ENCODE measurements around the gene TMEM132C. TPM values are rescaled to one million over a fixed set of nuclear protein-coding genes. Genes with fewer than 3 reads are reported as not detected.

TMEM132C gene
- total and polyA plus RNA-seq, 2 of the 8 experiments (the other 6 are each of a cell fraction or from before 2014, with no cell fraction given) = 0.23 to 0.76 TPM

- Histone ChIP-seq H3K4ac (replicated peaks; ENCODE audit: insufficient read length, low read depth, low read length) (no peak overlapping the region), H2BK12ac (ENCODE audit: low read depth, low read length) (peak overlapping the region; percentile 95; the same call in 1 of the 2 replicates), H3K9me3 (ENCODE audit: insufficient read depth in 2 of 2, low read depth in 1 of 2, low read length in 1 of 2) (peaks cover 8 to 19% of the 10 kb centered on the region in 2 experiments; a peak in 3 of 4 replicates), H3K4me1 (replicated peaks in 1 of 4; ENCODE audit: control insufficient read depth in 3 of 4, insufficient read depth in 4 of 4, low read length in 3 of 4) (peaks cover 0 to 9% (median 3%) of the 10 kb centered on the region in 4 experiments; a peak in 5 of 7 replicates), H4K91ac (replicated peaks; ENCODE audit: insufficient read length, low read length) (no peak overlapping the region), H3K4me3 (ENCODE audit: extremely low read depth in 1 of 4, insufficient read depth in 2 of 4, low read depth in 3 of 4, low read length in 4 of 4) (no peak overlapping the region), H4K5ac (ENCODE audit: insufficient read length, low read depth, low read length) (no peak overlapping the region), H3K79me2 (ENCODE audit: control insufficient read depth in 1 of 2, insufficient read depth in 2 of 2, low read length in 2 of 2) (no peaks in the 10 kb centered on the region), H3K27ac (ENCODE audit: low read depth, low read length) (no peak overlapping the region), H3K18ac (ENCODE audit: extremely low read depth, low read length) (no peak overlapping the region), H2AFZ (ENCODE audit: low read length) (no peak overlapping the region), H2BK20ac (ENCODE audit: low read length) (peak overlapping the region; percentile 75; the same call in 1 of the 2 replicates), H4K8ac (ENCODE audit: extremely low read depth, insufficient read depth, low read length) (no peak overlapping the region), H3K23ac (ENCODE audit: insufficient read length) (no peak overlapping the region), H3K79me1 (ENCODE audit: low read depth, low read length) (no peaks in the 10 kb centered on the region), H3K9ac (replicated peaks in 1 of 4; ENCODE audit: extremely low read depth in 1 of 4, low read depth in 3 of 4, low read length in 3 of 4) (no peak overlapping the region), H2BK15ac (ENCODE audit: low read length) (no peak overlapping the region), H3K14ac (ENCODE audit: insufficient read length) (no peak overlapping the region), H2BK120ac (replicated peaks; ENCODE audit: low read depth, low read length) (peak overlapping the region; percentile 60), H3K4me2 (ENCODE audit: insufficient read depth in 1 of 2, low read depth in 2 of 2, low read length in 2 of 2) (no peak overlapping the region), H2BK5ac (ENCODE audit: low read depth, low read length) (peak overlapping the region; percentile 86), H4K20me1 (replicated peaks in 1 of 2; ENCODE audit: control insufficient read depth in 1 of 2, insufficient read depth in 2 of 2, low read length in 2 of 2) (no peaks in the 10 kb centered on the region), H3K56ac (replicated peaks; ENCODE audit: insufficient read length, low read depth, low read length) (no peak overlapping the region), H3K36me3 (ENCODE audit: control insufficient read depth in 2 of 4, insufficient read depth in 4 of 4, low read length in 3 of 4) (no peaks in the 10 kb centered on the region), H3K27me3 (replicated peaks in 1 of 4; ENCODE audit: control insufficient read depth in 3 of 4, extremely low read depth in 1 of 4, insufficient read depth in 3 of 4, low read length in 3 of 4) (no peaks in the 10 kb centered on the region; a peak in 2 of 7 replicates), H2AK5ac (ENCODE audit: low read depth, low read length) (peak overlapping the region; percentile 83; the same call in 1 of the 2 replicates), H3K23me2 (ENCODE audit: low read depth, low read length) (no peaks in the 10 kb centered on the region)
- FAIRE-seq = peak; percentile 65
- no peak for DNase-seq (ENCODE audit: low read depth in 1 of 2, low spot score in 2 of 2)
- TF ChIP-seq TEAD4 (IDR thresholded peaks at IDR 0.05; ENCODE audit: low read depth, low read length) = peak; percentile 73
- TF ChIP-seq TCF12 (IDR thresholded peaks at IDR 0.05; ENCODE audit: low read depth, low read length) = 0 out of 2 replicates have a peak, but pooled peaks have one; percentile 26
- no peak for TF ChIP-seq SUZ12 (IDR thresholded peaks at IDR 0.05; ENCODE audit: low read length)
- TF ChIP-seq BACH1 (IDR thresholded peaks at IDR 0.05; ENCODE audit: low read length) = no peak
- CTCF ChIA-PET (ENCODE audit: partially characterized antibody) = no interaction called here
- 48% methylated on average over 4 of the region's 4 CpGs; no CpG with 5 or more reads in 1 of the 2 experiments for WGBS, 2 experiments (ENCODE audit: extremely low coverage in 1 of 2, insufficient coverage in 1 of 2, insufficient read length in 1 of 2, insufficient replicate concordance in 2 of 2, low coverage in 1 of 2, low lambda C conversion rate in 2 of 2, missing lambda C conversion rate in 1 of 2)
- POLR2A ChIA-PET (ENCODE audit: partially characterized antibody) = no interaction called here
Observed at GRCh38 chr12:128509170-128509569, 242.2 kb downstream of the TMEM132C start.
